ENCODE results near the gene NKX3-2. TPM values are rescaled to one million over a fixed set of nuclear protein-coding genes. Genes with fewer than 3 reads are reported as not detected.

NKX3-2 gene
- total RNA-seq, 1 experiment from 2014 or later: not detected

- H3K27me3 ChIP-seq (ENCODE audit: low read length): no peaks in the 10 kb centered on the region
- no peaks in the 10 kb centered on the region for H3K9me2 ChIP-seq (replicated peaks; ENCODE audit: insufficient read depth, low read length)
- no peak for DNase-seq
- no peaks in the 10 kb centered on the region for H3K79me2 ChIP-seq (ENCODE audit: low read length)
- H3K27ac ChIP-seq (ENCODE audit: low read length): no peak overlapping the region
- H3K36me3 ChIP-seq (ENCODE audit: insufficient read depth, low read length): no peaks in the 10 kb centered on the region
- no peak overlapping the region for H3K4me2 ChIP-seq (ENCODE audit: low read depth, low read length, poor library complexity, severe bottlenecking)
- peak overlapping the region; percentile 36; the same call in 1 of the 2 replicates for H2AFZ ChIP-seq (ENCODE audit: low read length)
- H3K9ac ChIP-seq (ENCODE audit: low read length): no peak overlapping the region
- H3K4me3 ChIP-seq (ENCODE audit: low read length): no peak overlapping the region
- no peaks in the 10 kb centered on the region for H4K20me1 ChIP-seq (ENCODE audit: insufficient read depth, low read depth, low read length)
- H3K9me3 ChIP-seq (ENCODE audit: low read length): no peaks in the 10 kb centered on the region
- peaks cover 2% of the 10 kb centered on the region for H3K4me1 ChIP-seq (ENCODE audit: low read length)
Measured at GRCh38 chr4:13533670-13534343, 10.5 kb downstream of the NKX3-2 start.

- Histone ChIP-seq H3K27me3 (ENCODE audit: low read length) (0 out of 2 replicates have a peak, but pooled peaks cover 2% of the 10 kb centered on the region), H3K9ac (ENCODE audit: low read length) (no peak overlapping the region), H3K4me3 (ENCODE audit: low read length) (no peak overlapping the region), H4K20me1 (ENCODE audit: insufficient read depth, low read depth, low read length) (no peaks in the 10 kb centered on the region), H3K4me2 (ENCODE audit: low read depth, low read length, poor library complexity, severe bottlenecking) (no peak overlapping the region), H3K9me3 (ENCODE audit: low read length) (no peaks in the 10 kb centered on the region), H3K9me2 (replicated peaks; ENCODE audit: insufficient read depth, low read length) (no peaks in the 10 kb centered on the region), H3K4me1 (ENCODE audit: low read length) (peaks cover 15% of the 10 kb centered on the region), H3K36me3 (ENCODE audit: insufficient read depth, low read length) (no peaks in the 10 kb centered on the region), H3K27ac (ENCODE audit: low read length) (no peak overlapping the region), H2AFZ (ENCODE audit: low read length) (no peak overlapping the region), H3K79me2 (ENCODE audit: low read length) (no peaks in the 10 kb centered on the region)
- DNase-seq: no peak
Measured at GRCh38 chr4:13531625-13531998, 12.7 kb downstream of the NKX3-2 start.

- H3K9me3 ChIP-seq (ENCODE audit: low read length): no peaks in the 10 kb centered on the region
- no peak overlapping the region for H2AFZ ChIP-seq (ENCODE audit: low read length)
- H3K4me2 ChIP-seq (ENCODE audit: low read depth, low read length, poor library complexity, severe bottlenecking): no peak overlapping the region
- H3K79me2 ChIP-seq (ENCODE audit: low read length): no peaks in the 10 kb centered on the region
- no peaks in the 10 kb centered on the region for H3K36me3 ChIP-seq (ENCODE audit: insufficient read depth, low read length)
- DNase-seq: no peak
- H3K4me1 ChIP-seq (ENCODE audit: low read length): peaks cover 15% of the 10 kb centered on the region
- no peaks in the 10 kb centered on the region for H4K20me1 ChIP-seq (ENCODE audit: insufficient read depth, low read depth, low read length)
- H3K27me3 ChIP-seq (ENCODE audit: low read length): 0 out of 2 replicates have a peak, but pooled peaks cover 2% of the 10 kb centered on the region
- H3K9ac ChIP-seq (ENCODE audit: low read length): no peak overlapping the region
- no peaks in the 10 kb centered on the region for H3K9me2 ChIP-seq (replicated peaks; ENCODE audit: insufficient read depth, low read length)
- H3K4me3 ChIP-seq (ENCODE audit: low read length): no peak overlapping the region
- H3K27ac ChIP-seq (ENCODE audit: low read length): no peak overlapping the region
Measured at GRCh38 chr4:13530823-13531624, 13.3 kb downstream of the NKX3-2 start.

- H3K4me3 ChIP-seq (ENCODE audit: low read length): no peak overlapping the region
- H3K4me2 ChIP-seq (ENCODE audit: low read depth, low read length, poor library complexity, severe bottlenecking): no peak overlapping the region
- H3K36me3 ChIP-seq (ENCODE audit: insufficient read depth, low read length): no peaks in the 10 kb centered on the region
Measured at GRCh38 chr4:13529128-13529919, 15.0 kb downstream of the NKX3-2 start.

GRCh38 chr4:13528821-13529127, 15.5 kb downstream of the NKX3-2 start:
- Histone ChIP-seq H3K9me2 (replicated peaks; ENCODE audit: insufficient read depth, low read length) (no peaks in the 10 kb centered on the region), H3K36me3 (ENCODE audit: insufficient read depth, low read length) (no peaks in the 10 kb centered on the region), H4K20me1 (ENCODE audit: insufficient read depth, low read depth, low read length) (no peaks in the 10 kb centered on the region), H3K79me2 (ENCODE audit: low read length) (no peaks in the 10 kb centered on the region), H3K9ac (ENCODE audit: low read length) (peak overlapping the region; percentile 43; the same call in 1 of the 2 replicates), H3K4me1 (ENCODE audit: low read length) (peaks cover 15% of the 10 kb centered on the region), H3K4me3 (ENCODE audit: low read length) (peak overlapping the region; percentile 56; the same call in 1 of the 2 replicates), H3K4me2 (ENCODE audit: low read depth, low read length, poor library complexity, severe bottlenecking) (peak overlapping the region; percentile 61), H3K9me3 (ENCODE audit: low read length) (no peaks in the 10 kb centered on the region), H3K27me3 (ENCODE audit: low read length) (0 out of 2 replicates have a peak, but pooled peaks cover 2% of the 10 kb centered on the region), H2AFZ (ENCODE audit: low read length) (no peak overlapping the region), H3K27ac (ENCODE audit: low read length) (no peak overlapping the region)
- DNase-seq: no peak

More at GRCh38 chr4:13529128-13529919, 15.0 kb downstream of the NKX3-2 start:
- H4K20me1 ChIP-seq (ENCODE audit: insufficient read depth, low read depth, low read length): no peaks in the 10 kb centered on the region
- H3K27ac ChIP-seq (ENCODE audit: low read length): no peak overlapping the region
- H3K9ac ChIP-seq (ENCODE audit: low read length): no peak overlapping the region
- H3K9me3 ChIP-seq (ENCODE audit: low read length): no peaks in the 10 kb centered on the region
- H3K79me2 ChIP-seq (ENCODE audit: low read length): no peaks in the 10 kb centered on the region
- H3K9me2 ChIP-seq (replicated peaks; ENCODE audit: insufficient read depth, low read length): no peaks in the 10 kb centered on the region
- 0 out of 2 replicates have a peak, but pooled peaks cover 2% of the 10 kb centered on the region for H3K27me3 ChIP-seq (ENCODE audit: low read length)
- DNase-seq: no peak
- peaks cover 15% of the 10 kb centered on the region for H3K4me1 ChIP-seq (ENCODE audit: low read length)
- no peak overlapping the region for H2AFZ ChIP-seq (ENCODE audit: low read length)

GRCh38 chr4:13527981-13528820, 16.1 kb downstream of the NKX3-2 start:
- Histone ChIP-seq H2AFZ (ENCODE audit: low read length) (peak overlapping the region; percentile 61), H3K4me3 (ENCODE audit: low read length) (peak overlapping the region; percentile 56; the same call in 1 of the 2 replicates), H3K27ac (ENCODE audit: low read length) (no peak overlapping the region), H4K20me1 (ENCODE audit: insufficient read depth, low read depth, low read length) (no peaks in the 10 kb centered on the region), H3K4me1 (ENCODE audit: low read length) (peaks cover 15% of the 10 kb centered on the region), H3K9me2 (replicated peaks; ENCODE audit: insufficient read depth, low read length) (no peaks in the 10 kb centered on the region), H3K9me3 (ENCODE audit: low read length) (no peaks in the 10 kb centered on the region), H3K79me2 (ENCODE audit: low read length) (no peaks in the 10 kb centered on the region), H3K27me3 (ENCODE audit: low read length) (0 out of 2 replicates have a peak, but pooled peaks cover 2% of the 10 kb centered on the region), H3K36me3 (ENCODE audit: insufficient read depth, low read length) (no peaks in the 10 kb centered on the region), H3K9ac (ENCODE audit: low read length) (peak overlapping the region; percentile 43; the same call in 1 of the 2 replicates), H3K4me2 (ENCODE audit: low read depth, low read length, poor library complexity, severe bottlenecking) (peak overlapping the region; percentile 61)
- peak; percentile 58 for DNase-seq

GRCh38 chr4:13527192-13527980, 16.9 kb downstream of the NKX3-2 start:
- H3K4me1 ChIP-seq (ENCODE audit: low read length): peaks cover 15% of the 10 kb centered on the region
- no peak overlapping the region for H3K9ac ChIP-seq (ENCODE audit: low read length)
- DNase-seq: no peak
- H3K79me2 ChIP-seq (ENCODE audit: low read length): no peaks in the 10 kb centered on the region
- H3K4me3 ChIP-seq (ENCODE audit: low read length): no peak overlapping the region
- 0 out of 2 replicates have a peak, but pooled peaks cover 2% of the 10 kb centered on the region for H3K27me3 ChIP-seq (ENCODE audit: low read length)
- no peaks in the 10 kb centered on the region for H3K9me2 ChIP-seq (replicated peaks; ENCODE audit: insufficient read depth, low read length)
- H4K20me1 ChIP-seq (ENCODE audit: insufficient read depth, low read depth, low read length): no peaks in the 10 kb centered on the region
- no peaks in the 10 kb centered on the region for H3K9me3 ChIP-seq (ENCODE audit: low read length)
- H2AFZ ChIP-seq (ENCODE audit: low read length): no peak overlapping the region
- no peaks in the 10 kb centered on the region for H3K36me3 ChIP-seq (ENCODE audit: insufficient read depth, low read length)
- no peak overlapping the region for H3K27ac ChIP-seq (ENCODE audit: low read length)
- peak overlapping the region; percentile 61 for H3K4me2 ChIP-seq (ENCODE audit: low read depth, low read length, poor library complexity, severe bottlenecking)
